ENCODE data around the gene CPD. TPM values are rescaled to one million over a fixed set of nuclear protein-coding genes. Genes with fewer than 3 reads are reported as not detected.

Gene CPD
- total and polyA plus RNA-seq, 9 of the 15 experiments (the other 6 are each of a cell fraction or from before 2014, with no cell fraction given), result 4.5 to 24.4 (median 20.4) TPM

DNA sequence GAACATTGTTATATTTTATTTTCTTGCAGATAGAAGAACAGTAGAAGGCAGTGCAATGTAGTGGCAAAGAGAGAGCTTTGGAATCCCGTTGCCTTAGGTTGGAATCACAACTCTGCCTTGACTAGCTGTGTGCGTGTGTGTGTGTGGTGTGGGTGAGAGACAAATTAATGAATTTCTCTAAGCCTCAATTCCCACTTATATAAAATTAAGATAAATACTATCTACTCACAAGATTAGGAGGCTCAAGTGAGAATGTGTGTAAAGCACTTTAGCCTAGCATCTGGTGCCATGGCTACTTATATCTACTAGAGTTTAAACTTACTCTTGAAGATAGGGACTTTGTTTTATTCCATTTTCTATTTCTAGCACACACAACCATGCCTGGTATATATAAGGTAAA, 12.8 kb downstream of the CPD start:
- no peaks in the 10 kb centered on the region for H3K79me2 ChIP-seq (ENCODE audit: control insufficient read depth, insufficient read depth, low read length)
- ATAC-seq, result no peak
- intact Hi-C loops (cut with micrococcal nuclease), result no loop called here
- POLR2A ChIA-PET, result interaction anchor here (0.6 to 2.3 kb wide), 3 partner anchors 10 to 203 kb away, joined by 3 to 10 read pairs (median 5); no protein-coding TSS in a partner anchor
- H3K27ac ChIP-seq (ENCODE audit: extremely low read depth, low read depth, low read length), result no peak overlapping the region
- BruUV-seq (replicated peaks), result no TSS peak
- peaks cover 24% of the 10 kb centered on the region; the same call in 2 of the 3 replicates for H3K36me3 ChIP-seq (ENCODE audit: control insufficient read depth, insufficient read depth, low read length)
- no peak for FAIRE-seq
- no peak overlapping the region for H2AFZ ChIP-seq (ENCODE audit: low read depth, low read length)
- H3K9me3 ChIP-seq (replicated peaks; ENCODE audit: control insufficient read depth, insufficient read depth, low read depth, low read length), result no peaks in the 10 kb centered on the region
- no peaks in the 10 kb centered on the region for H3K9me1 ChIP-seq (ENCODE audit: control insufficient read depth, insufficient read depth, low read length)
- in situ Hi-C loops (cut with MboI), result no loop called here
- CTCF ChIA-PET (ENCODE audit: low intra/inter-chr PET ratio), result no interaction called here
- no peak overlapping the region for H3K4me2 ChIP-seq (ENCODE audit: insufficient read depth, low read length)
- 93% methylated on average over 2 of the region's 2 CpGs for WGBS (ENCODE audit: insufficient coverage, low coverage, missing lambda C conversion rate)
- no peaks in the 10 kb centered on the region; the same call in 1 of the 2 replicates for H4K20me1 ChIP-seq (replicated peaks; ENCODE audit: control insufficient read depth, insufficient read depth, low read length)
- no peak overlapping the region for H3K9ac ChIP-seq (ENCODE audit: insufficient read depth in 1 of 2, low read depth in 2 of 2, low read length in 2 of 2)
- TF ChIP-seq HDAC6 (IDR thresholded peaks at IDR 0.05; ENCODE audit: low read depth, low read length), result no peak
- TF ChIP-seq, protein P1, sequence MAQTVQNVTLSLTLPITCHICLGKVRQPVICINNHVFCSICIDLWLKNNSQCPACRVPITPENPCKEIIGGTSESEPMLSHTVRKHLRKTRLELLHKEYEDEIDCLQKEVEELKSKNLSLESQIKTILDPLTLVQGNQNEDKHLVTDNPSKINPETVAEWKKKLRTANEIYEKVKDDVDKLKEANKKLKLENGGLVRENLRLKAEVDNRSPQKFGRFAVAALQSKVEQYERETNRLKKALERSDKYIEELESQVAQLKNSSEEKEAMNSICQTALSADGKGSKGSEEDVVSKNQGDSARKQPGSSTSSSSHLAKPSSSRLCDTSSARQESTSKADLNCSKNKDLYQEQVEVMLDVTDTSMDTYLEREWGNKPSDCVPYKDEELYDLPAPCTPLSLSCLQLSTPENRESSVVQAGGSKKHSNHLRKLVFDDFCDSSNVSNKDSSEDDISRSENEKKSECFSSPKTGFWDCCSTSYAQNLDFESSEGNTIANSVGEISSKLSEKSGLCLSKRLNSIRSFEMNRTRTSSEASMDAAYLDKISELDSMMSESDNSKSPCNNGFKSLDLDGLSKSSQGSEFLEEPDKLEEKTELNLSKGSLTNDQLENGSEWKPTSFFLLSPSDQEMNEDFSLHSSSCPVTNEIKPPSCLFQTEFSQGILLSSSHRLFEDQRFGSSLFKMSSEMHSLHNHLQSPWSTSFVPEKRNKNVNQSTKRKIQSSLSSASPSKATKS (CRISPR knock-in tag; IDR thresholded peaks at IDR 0.05), result no peak
- no peak for TF ChIP-seq CC2D1A (IDR thresholded peaks at IDR 0.05)
- no peak for TF ChIP-seq MYNN (IDR thresholded peaks at IDR 0.05)
- TF ChIP-seq MYNN (CRISPR knock-in tag; IDR thresholded peaks at IDR 0.05), result no peak
- no peak for TF ChIP-seq ERF (CRISPR knock-in tag; IDR thresholded peaks at IDR 0.05)
- TF ChIP-seq ZBTB17 (CRISPR knock-in tag; IDR thresholded peaks at IDR 0.05), result no peak
- TF ChIP-seq, protein P2, sequence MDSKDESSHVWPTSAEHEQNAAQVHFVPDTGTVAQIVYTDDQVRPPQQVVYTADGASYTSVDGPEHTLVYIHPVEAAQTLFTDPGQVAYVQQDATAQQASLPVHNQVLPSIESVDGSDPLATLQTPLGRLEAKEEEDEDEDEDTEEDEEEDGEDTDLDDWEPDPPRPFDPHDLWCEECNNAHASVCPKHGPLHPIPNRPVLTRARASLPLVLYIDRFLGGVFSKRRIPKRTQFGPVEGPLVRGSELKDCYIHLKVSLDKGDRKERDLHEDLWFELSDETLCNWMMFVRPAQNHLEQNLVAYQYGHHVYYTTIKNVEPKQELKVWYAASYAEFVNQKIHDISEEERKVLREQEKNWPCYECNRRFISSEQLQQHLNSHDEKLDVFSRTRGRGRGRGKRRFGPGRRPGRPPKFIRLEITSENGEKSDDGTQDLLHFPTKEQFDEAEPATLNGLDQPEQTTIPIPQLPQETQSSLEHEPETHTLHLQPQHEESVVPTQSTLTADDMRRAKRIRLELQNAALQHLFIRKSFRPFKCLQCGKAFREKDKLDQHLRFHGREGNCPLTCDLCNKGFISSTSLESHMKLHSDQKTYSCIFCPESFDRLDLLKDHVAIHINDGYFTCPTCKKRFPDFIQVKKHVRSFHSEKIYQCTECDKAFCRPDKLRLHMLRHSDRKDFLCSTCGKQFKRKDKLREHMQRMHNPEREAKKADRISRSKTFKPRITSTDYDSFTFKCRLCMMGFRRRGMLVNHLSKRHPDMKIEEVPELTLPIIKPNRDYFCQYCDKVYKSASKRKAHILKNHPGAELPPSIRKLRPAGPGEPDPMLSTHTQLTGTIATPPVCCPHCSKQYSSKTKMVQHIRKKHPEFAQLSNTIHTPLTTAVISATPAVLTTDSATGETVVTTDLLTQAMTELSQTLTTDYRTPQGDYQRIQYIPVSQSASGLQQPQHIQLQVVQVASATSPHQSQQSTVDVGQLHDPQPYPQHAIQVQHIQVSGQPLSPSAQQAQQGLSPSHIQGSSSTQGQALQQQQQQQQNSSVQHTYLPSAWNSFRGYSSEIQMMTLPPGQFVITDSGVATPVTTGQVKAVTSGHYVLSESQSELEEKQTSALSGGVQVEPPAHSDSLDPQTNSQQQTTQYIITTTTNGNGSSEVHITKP (IDR thresholded peaks at IDR 0.05; ENCODE audit: partially characterized antibody), result no peak
- TF ChIP-seq CSDE1 (IDR thresholded peaks at IDR 0.05), result no peak
- TF ChIP-seq, protein P3, sequence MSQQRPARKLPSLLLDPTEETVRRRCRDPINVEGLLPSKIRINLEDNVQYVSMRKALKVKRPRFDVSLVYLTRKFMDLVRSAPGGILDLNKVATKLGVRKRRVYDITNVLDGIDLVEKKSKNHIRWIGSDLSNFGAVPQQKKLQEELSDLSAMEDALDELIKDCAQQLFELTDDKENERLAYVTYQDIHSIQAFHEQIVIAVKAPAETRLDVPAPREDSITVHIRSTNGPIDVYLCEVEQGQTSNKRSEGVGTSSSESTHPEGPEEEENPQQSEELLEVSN (IDR thresholded peaks at IDR 0.05; ENCODE audit: borderline replicate concordance in 1 of 2, extremely low read depth in 1 of 2, insufficient read depth in 1 of 2, insufficient read length in 1 of 2, low read depth in 1 of 2, low read length in 1 of 2, poor library complexity in 1 of 2, severe bottlenecking in 1 of 2), result no peak
- TF ChIP-seq STAG1 (CRISPR knock-in tag; IDR thresholded peaks at IDR 0.05; ENCODE audit: borderline replicate concordance), result no peak
- TF ChIP-seq ZNF197 (CRISPR knock-in tag; IDR thresholded peaks at IDR 0.05; ENCODE audit: low read depth), result no peak
- TF ChIP-seq ZNF217 (CRISPR knock-in tag; IDR thresholded peaks at IDR 0.05), result no peak
- no peaks in the 10 kb centered on the region for H3K27me3 ChIP-seq (ENCODE audit: control insufficient read depth in 2 of 2, insufficient read depth in 2 of 2, low read length in 2 of 2)
- peaks cover 7 to 9% of the 10 kb centered on the region in 2 experiments; a peak in 4 of 5 replicates for H3K4me1 ChIP-seq (replicated peaks in 1 of 2; ENCODE audit: control insufficient read depth in 2 of 2, insufficient read depth in 2 of 2, low read length in 2 of 2)
- H3K4me3 ChIP-seq, result no peak overlapping the region
- no peak for DNase-seq (ENCODE audit: extremely low read depth in 1 of 4, low spot score in 3 of 4)
